GM18511 (cell line): ENCODE results near the gene EGFL6.
"Not testable (repeated sequence)": the region's sequence is repeated elsewhere in the genome, so short reads cannot be mapped to it uniquely, and the experiment has no call there.

ENCODE experiments used
- ATAC-seq: cut with Tn5 transposase; IDR thresholded peaks from one replicate; pipeline ENCODE4 v1.9.1; 2021; ENCODE audit warnings: mild to moderate bottlenecking, moderate library complexity; ENCODE audit not compliant: unreplicated experiment

The EGFL6 gene

GRCh38 chrX:13590207-13590606 is 20.8 kb downstream of the EGFL6 start:
- ATAC-seq = no peak

DNA sequence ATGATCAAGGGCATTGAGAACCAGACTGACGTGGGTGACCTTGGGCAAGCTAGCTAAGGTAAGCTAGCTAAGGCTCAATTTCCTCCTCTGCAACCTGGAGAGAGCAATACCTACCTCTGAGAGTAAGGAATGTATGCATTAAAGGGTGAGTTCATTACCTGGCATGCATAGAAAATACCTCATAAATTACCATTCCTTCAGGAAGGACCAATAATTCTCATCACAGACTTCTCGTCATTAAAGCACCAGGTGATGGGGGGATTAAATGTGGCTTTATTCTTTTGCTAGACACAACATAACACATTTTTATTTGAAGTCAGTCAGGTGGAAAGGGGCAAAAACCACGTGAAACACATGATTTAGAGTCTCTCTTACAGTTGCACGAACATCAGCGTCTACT is 21.5 kb downstream of the EGFL6 start:
- no peak for ATAC-seq

- no peak for ATAC-seq
These were observed 28.5 kb downstream of the EGFL6 start for GRCh38 chrX:13597874-13598273.

GRCh38 chrX:13598877-13599276 is 29.5 kb downstream of the EGFL6 start:
- ATAC-seq = no peak

DNA sequence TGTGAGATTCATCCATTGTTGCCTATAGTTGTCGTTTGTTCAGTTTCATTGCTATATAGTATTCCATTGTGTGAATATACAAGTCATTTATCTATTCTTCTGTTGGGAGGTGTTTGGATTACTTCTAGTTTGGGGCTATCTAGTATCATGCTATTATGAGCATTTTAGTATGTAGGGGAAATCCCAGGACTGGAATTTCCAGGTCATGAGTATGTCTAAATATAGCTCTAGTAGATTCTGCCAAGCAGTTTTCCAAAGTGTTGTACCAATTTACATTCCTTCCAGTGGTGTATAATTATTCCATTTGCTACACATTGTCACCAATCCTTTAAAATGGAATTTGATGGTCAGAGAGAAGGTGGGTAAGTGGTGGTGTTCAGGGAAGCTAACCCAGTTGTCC is 30.1 kb downstream of the EGFL6 start:
- no peak for ATAC-seq

DNA sequence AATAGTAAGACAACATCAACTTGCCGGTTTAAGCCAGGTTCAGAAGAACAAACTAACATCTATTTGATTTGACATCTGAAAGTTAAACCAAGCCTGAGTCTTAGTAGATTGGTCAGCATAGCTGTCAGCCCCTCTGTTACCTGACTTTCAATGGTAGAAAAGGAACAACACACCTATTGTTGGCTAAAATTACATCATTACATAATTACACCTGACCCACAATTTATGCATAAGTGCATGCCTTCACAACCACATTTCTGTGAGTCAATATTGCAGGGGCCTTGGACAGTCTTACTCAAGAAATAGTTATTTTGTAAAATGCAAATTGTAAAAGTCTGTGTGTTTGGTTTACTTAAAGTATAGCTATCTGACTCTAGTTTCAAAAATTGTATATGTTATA is 36.2 kb downstream of the EGFL6 start:
- ATAC-seq = no peak

DNA sequence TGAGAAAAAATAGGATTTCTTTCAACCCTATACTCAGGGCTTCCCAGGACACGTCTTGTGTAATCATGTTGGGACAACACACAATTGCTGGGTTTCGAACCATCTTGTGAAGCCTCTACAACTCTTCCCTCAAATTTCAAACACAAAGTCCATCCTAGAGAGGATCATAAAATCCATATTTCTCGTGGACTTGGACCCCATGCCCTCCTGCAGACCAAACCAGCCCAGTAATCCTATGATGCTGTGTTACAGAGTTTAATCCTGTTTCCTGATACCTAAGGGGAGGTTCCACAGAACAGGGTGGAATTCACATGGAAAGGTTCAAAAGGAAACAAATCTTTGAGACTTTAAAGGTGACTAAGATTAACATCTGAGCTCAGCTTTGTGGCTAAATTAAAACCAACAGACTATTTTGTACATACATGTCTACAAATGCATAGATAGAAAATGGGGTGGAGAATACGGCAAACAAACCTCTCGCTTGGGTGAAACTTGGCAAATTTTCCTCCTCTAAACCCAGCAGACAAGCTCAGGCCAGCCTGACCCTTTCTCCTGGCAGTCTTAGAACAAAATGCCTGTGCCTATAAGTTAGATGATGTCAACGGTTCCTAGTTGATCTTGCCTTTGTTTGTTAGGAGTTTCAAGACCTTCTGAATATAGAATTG is 38.1 kb downstream of the EGFL6 start:
- ATAC-seq = no peak

GRCh38 chrX:13607996-13608365 is 38.6 kb downstream of the EGFL6 start:
- ATAC-seq = no peak

DNA sequence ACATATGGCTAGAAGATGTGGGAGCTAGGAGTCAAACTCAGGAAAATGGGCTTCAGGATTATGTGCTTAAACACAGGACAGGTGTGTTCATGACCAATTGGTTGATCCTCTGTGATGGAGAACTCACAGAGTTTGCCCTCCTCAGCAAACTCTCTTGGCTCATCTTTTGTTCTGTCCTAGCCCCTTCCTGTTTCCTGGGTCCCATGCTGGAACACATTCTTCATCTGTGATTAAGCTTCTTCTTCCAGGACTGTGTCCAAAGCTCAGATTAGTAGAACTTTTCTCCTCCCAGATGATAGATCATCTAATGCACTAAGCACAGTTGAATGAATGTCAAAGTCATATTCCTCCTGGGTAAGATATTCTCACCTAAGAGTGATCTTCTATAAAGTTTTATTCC is 44.8 kb downstream of the EGFL6 start:
- no peak for ATAC-seq

GRCh38 chrX:13620207-13620606 is 50.8 kb downstream of the EGFL6 start:
- ATAC-seq = no peak

DNA sequence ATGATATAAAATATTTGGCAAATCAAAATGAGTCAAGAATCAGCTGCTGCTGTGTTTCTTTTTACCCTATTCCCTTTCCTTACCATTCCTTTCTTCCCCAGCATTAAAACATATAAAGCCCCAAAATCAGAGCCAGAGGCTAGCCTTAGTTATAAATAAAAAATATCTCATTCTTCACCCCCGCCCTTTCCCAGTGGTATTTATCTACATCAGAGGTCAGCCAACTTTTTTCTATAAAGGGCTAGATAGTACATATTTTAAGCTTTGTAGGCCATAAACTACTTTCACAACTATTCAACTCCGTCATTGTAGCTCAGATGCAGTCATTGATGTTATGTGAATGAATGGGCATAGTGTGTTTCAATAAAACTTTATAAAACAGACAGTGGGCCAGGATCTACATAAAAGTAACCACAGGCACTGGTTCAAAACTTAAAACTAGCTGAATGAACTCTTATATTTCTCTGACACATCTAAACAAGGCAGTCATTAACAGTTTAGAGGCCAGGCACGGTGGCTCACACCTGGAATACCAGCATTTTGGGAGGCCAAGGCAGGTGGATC is 53.1 kb downstream of the EGFL6 start:
- ATAC-seq = no peak

DNA sequence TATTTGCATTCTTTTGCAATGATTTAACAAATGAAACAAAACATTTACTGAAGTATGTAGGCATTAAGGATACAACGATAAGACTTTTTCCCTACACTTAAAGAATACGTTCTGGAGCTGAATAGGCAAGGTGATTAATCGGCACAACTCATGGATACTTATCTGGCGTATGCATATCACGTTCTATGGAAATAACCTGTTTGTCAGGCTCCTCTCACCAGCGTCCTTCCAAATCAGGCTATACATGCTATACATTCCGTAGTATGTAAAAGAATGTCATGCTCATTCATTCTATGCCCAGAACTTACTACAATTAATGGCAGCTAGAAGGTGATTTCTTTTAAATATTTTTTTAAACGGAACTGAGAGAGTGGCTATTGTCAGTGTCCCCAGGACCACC is 57.9 kb downstream of the EGFL6 start:
- no peak for ATAC-seq

DNA sequence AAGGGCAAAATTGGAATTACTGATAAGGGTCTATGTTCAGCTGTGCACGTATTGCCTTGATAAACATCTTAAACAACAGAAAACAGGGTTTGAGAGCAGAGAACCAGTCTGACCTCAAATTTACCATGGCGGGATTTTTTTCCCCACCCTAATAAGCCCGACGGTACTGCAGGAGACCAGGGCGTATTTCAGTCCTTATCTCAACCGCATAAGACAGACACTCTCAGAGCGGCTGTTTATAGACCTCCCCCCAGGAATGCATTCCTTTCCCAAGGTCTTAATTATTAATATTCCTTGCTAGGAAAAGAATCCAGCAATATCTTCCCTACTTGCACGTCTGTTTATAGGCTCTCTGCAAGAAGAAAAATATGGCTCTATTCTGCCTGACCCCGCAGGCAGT is 67.8 kb downstream of the EGFL6 start:
- ATAC-seq = not testable (repeated sequence)

GRCh38 chrX:13638021-13638420 is 68.6 kb downstream of the EGFL6 start:
- ATAC-seq = no peak

DNA sequence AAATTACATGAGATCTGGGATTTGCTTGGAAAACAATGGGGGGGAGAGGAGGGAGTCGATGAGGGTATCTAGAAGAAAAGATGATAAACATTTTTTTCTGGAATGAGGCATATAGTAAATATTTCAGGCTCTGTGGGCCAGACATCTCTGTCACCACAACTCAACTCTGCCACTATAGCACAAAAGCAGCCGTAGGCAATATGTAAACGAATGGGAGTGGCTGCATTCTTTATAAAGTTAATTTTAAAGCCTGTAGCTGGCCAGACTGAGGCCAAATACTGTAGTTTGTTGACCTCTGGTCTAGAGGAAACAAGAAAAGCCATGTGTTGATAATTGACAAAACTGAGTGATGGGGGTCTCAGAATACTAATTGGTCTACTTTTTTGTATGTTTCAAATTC is 69.4 kb downstream of the EGFL6 start:
- no peak for ATAC-seq

DNA sequence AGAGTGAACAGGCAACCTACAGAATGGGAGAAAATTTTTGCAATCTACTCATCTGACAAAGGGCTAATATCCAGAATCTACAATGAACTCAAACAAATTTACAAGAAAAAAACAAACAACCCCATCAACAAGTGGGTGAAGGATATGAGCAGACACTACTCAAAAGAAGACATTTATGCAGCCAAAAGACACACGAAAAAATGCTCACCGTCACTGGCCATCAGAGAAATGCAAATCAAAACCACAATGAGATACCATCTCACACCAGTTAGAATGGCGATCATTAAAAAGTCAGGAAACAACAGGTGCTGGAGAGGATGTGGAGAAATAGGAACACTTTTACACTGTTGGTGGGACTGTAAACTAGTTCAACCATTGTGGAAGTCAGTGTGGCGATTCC is 72.3 kb downstream of the EGFL6 start:
- not testable (repeated sequence) for ATAC-seq

DNA sequence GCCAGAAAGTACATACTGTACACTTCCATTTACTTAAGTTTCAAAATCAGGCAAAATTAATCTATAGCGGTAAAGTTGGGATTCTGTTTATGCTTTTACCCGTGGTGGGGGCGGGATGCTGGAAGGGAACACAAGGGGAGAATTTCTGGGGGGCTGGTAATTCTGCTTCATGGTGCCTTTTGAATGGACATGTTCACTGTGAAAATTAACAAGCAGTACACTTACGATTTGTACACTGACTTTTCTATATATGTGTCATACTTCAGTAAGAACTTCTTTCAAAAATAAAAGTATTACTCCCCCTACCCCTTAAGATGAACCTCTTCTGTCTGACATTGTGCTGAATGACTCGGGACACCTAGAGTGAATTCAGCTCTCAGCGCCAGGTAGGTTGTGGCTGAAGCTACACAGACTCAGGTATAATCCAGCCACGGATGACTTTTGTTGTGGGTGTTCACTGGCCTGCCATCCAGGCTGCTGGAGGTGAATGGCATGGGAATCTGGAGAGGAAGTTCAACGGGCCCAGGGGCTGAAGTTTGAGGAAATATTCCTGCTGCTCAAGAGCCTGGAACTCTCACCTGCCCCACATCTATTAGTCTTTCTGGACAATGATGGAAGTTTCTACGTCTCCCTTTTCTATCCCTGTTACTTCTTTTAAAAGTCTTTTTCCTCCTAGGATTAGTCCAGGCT is 76.2 kb downstream of the EGFL6 start:
- no peak for ATAC-seq

- ATAC-seq = no peak
These were observed 76.8 kb downstream of the EGFL6 start for GRCh38 chrX:13646154-13646549.

- ATAC-seq = no peak
These were observed 78.4 kb downstream of the EGFL6 start for GRCh38 chrX:13647709-13648212.

GRCh38 chrX:13648336-13648735 is 78.9 kb downstream of the EGFL6 start:
- ATAC-seq = not testable (repeated sequence)

GRCh38 chrX:13649838-13650237 is 80.4 kb downstream of the EGFL6 start:
- no peak for ATAC-seq

DNA sequence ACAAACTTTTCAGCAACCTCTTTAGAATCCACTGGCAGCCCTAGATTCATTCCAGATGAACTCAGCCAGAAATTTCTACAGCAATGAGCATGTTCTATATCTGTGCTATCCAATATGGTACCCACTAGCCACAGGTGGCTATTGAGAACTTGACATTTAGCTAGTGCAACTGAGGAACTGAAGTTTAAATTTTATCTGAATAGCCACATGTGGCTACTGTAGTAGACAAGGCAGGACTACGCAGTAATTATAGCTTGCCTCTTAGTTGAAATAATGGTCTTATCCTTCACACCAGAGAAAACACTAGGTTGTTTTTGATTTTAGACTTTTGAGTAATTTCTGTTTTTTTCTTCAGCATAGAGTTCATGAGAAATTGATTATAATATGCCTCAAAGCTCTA is 80.9 kb downstream of the EGFL6 start:
- no peak for ATAC-seq
